Measurements from ENCODE around the gene ISYNA1.

The ISYNA1 gene

GRCh38 chr19:18443831-18444230, 5.9 kb upstream of the ISYNA1 start:
- DNase-seq (ENCODE audit: low spot score) = no peak

DNA sequence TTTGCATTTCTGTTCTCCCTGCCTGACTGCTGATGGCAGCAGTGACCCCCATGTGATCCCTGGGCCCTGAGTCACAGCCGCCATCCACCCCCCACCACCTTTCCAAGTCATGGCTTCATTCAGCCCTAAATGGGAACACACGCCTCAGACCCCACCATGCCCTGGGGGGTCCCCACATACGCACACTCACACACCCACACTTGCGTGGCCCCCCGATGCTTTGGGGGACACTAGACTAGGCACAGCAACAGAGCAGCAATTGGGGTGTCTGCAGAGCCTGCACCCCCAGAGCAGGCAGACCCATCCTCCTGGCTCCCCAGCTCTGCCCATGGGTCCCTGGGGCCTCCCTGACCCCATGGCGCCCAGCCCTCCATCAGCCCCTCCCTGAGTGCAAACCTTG, 5.5 kb upstream of the ISYNA1 start:
- no peak for DNase-seq (ENCODE audit: low spot score)

DNA sequence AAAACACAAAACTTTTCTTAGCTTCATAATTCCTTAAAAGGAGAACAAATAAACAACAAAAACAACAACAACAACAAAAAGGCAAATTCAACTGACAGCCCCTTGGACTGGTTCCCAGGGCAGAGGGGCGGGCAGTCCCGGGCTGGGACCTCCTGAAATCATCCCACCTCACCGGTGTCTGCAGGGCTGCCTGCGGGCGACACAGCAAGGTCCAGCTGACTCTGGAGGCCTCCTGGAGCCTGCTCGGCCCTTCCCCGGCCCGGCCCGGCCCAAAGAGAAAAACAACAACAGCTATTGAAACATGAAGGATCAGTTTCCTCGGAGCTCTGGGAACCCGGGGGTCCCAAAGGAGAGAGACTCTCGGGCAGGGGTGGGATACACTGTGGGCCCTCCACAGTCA, 5.0 kb upstream of the ISYNA1 start:
- DNase-seq (ENCODE audit: low spot score) = no peak

DNA sequence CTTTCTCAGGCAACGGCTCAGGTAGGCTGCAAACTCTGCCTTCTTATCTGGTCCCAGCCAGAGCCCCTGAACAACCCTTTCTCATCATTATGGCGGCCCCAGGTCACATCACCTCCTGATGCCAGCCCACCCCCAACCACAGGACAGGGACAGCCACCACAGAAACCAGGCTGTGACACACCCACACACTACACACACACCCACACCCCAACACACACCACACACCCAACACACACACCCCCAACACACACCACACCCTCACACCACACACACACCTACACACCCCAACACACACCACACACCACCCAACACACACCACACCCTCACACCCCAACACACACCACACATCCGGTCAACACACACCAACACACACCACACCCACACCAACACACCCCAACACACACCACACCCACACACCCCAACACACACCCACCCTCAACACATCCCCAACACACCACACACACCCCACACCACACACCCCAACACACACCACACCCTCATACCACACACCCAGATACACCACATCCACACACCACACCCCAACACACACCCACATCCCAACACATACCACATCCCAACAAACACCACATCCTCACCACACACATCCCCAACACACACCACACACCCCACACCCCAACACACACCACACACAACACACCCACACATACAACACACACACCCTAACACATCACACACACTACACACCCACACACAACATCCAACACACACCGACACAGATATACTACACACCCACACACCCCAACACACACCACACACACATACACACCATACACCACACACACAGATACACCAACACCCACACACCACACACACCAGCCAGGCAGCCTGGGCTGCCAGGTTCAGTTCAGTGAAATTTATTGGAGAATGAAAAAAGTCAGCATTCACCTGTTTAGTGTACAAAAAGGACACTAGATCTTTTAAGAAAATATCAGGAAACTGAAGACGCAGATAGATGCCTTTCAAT, 4.2 kb upstream of the ISYNA1 start:
- DNase-seq (ENCODE audit: low spot score) = no peak

- DNase-seq (ENCODE audit: low spot score) = no peak
Measured at GRCh38 chr19:18440936-18441803, 3.2 kb upstream of the ISYNA1 start.

DNA sequence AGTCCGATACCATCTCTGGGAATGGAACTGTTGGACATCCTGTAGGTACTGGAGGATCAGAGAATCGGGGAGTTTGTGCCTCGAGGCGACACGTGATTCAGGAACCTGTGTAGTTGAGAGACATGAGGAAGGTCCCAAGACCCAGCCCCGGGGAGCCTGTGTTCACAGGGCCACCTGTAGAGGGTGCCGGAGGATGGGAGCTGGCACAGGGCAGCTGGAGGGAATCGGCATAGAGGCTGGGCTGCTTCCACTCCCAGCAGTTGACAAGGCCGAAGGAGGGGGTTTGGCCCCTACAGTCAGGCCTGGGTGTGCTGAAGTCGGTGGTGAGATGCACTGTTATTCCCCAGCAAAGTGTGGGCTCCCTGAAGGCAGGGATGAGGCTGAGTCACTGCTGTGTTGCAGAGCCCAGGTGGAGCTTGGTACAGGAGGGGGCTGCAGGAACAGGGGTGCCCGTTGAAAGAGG, 2.5 kb upstream of the ISYNA1 start:
- DNase-seq (ENCODE audit: low spot score) = no peak

- no peak for DNase-seq (ENCODE audit: low spot score)
Measured at GRCh38 chr19:18439910-18440237, 1.9 kb upstream of the ISYNA1 start.

- DNase-seq (ENCODE audit: low spot score) = no peak
Measured at GRCh38 chr19:18439025-18439909, 1.3 kb upstream of the ISYNA1 start.

- DNase-seq (ENCODE audit: low spot score) = no peak
Measured at GRCh38 chr19:18438331-18439024, 545 bp upstream of the ISYNA1 start.

GRCh38 chr19:18436671-18437490, 1.1 kb downstream of the ISYNA1 start:
- DNase-seq (ENCODE audit: low spot score) = peak; percentile 86

DNA sequence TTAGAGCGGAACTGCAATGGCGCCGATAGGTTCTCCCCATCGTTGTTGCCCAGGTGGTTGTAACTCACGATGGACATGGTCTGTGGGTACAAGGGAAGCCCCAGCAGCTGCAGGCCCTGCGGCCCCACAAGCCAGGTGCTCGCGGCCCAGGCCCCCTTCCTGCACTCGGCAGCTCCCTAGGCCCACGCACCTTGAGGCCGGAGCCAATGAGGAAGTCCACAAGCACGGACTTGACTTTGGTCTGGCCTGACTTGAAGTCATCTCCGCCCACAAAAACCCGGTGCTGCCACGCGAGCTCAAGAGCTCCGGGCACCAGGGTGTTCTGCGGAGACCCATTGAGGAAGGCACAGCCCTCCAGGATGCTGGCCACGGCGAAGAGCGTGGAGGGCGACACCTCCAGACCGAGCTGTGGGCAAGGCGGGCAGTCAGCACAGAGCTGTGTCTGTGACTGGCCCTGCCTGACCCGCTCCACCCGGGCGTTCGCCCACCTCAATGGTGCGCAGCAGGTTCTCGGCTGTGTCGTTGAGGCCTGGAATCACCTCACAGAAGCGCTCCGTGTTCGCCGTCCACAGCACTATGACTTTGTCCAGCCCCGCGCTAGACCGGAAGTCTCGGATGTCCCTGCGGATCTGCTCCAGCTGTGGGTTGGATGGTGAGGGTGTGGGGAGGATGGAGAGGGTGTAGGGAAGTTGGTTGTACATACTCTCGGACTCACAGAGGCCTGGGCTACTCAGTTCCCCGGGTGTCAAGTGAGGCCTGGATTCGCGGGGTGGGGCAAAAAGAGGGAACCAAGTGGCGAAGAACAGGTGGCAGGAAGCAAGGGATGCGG, 1.9 kb downstream of the ISYNA1 start:
- no peak for DNase-seq (ENCODE audit: low spot score)

DNA sequence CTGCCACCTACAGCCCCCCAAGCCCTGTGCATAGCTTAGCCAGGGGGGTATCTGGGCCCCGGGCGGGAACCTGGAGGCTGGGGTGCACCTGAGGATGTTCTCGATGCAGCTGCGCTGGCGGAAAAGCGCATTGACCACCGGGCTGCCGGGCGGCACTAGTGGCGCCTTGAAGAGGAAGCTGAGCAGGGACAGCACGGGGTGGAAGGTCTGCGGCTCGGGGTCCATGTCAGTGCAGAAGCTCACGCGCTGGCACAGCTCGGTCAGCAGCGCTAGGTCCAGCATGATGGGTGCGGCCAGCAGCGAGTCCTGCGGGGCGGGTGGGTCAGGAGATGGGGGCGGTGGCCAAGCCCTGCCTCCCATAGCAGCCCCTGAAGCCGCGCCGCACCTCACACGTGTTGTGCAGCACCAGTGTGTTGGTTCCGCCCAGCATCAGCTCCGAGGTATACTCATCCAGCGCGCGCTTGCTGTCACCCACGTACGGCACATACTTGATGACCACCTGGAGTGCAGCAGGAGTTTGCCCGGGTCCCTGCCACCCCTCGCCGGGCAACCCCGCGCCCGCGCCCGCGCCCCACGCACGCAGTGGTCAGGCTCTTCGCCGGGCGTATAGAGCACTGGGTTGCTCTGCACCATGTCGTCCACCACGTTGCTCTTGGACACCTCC, 2.6 kb downstream of the ISYNA1 start:
- no peak for DNase-seq (ENCODE audit: low spot score)

DNA sequence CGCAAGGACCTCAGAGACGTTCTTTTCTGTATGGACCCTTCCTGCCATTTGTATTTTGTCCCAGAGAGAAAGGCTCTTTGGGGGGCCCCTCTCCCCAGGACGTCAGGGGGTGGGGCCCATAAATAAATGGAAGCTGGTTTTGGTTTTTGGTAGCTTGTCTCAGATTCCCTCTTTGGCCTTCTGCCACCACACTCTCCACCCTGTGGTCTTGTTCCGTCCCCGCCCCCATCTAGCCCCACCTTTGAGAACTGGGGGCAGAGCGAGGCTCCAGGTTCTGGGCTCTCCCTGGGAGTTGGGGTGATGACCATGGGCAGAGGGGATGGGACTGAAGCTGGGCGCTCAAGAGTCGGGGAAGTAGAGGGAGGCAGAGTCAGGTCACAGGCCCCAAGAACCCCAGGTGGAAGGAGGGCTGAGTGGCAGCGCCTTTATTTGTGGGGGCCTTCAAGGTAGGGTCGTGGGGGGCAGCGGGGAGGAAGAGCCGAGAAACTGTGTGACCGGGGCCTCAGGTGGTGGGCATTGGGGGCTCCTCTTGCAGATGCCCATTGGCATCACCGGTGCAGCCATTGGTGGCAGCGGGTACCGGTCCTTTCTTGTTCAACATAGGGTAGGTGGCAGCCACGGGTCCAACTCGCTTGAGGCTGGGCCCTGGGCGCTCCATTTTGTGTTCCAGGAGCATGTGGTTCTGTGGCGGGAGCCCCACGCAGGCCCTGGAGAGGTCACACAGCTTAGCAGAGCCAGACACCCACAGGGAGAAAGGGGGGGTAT, 3.3 kb downstream of the ISYNA1 start:
- no peak for DNase-seq (ENCODE audit: low spot score)

DNA sequence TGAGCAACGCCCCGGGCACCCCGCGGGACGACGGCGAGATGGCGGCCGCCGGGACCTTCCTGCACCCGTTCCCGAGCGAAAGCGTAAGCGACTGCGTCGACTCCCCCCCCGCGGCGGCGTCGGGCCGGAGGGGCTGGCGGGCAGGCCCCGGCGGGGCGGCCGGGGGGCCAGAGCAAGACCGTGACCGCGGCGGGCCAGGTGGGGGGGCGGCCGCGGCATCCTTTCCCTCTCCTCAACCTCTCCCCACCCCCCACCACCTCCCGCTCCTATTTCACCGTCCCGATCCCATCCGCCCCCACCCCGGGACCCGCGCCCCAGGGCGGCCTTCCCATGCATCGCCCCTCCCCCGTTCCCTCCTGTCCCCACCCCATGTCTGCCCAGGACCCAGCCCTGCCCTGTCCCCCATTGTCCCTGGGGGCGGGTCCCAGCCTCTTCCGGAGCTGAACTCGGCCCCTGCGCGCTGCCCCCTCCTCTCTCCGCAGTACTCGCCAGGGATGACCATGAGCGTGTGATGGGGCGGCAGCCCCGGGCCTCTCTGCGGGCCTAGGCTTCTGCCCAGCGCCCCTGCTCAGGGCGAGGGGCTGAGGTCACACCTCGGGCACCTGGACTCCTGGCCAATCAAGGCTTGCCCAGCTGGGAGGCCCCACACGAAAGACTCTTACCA, 4.1 kb downstream of the ISYNA1 start:
- no peak for DNase-seq (ENCODE audit: low spot score)

DNA sequence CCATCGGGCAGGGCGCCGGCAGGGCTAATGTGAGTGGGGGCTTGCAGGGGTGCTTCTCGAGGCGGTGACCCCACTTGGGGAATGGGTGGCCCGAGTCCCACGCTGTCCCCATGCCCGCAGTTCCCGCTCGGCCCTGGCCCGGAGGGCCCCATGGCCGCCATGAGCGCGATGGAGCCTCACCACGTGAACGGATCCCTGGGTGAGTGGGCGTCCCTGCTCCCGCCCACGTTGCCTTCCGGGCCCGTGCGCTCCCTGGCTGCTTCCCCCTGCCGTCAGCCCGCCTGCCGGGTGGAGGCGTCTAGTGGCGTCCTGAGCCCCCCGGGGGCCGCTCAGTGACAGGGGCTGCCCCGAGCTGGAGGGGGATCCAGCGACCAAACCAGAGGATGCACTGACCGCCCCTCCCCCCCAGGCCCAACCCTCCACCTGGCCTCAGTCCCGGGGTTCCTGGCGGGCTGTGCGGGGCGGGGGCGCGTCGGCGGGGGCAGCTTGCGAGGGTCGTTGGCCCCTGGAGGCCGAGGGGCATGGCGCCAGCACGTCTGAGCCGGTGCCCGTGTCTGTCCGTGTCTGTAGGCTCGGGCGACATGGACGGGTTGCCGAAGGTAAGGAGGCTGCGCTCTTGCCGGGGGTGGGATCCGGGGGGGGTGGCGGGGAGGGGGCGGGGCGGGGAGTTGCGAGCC, 4.8 kb downstream of the ISYNA1 start:
- no peak for DNase-seq (ENCODE audit: low spot score)

- DNase-seq (ENCODE audit: low spot score) = no peak
Measured at GRCh38 chr19:18432275-18433014, 5.5 kb downstream of the ISYNA1 start.
